Cardiac muscle cell (in vitro differentiated cells and primary cell): ENCODE results near the gene SPON1. TPM values are rescaled to one million over a fixed set of nuclear protein-coding genes. Genes with fewer than 3 reads are reported as not detected.
A peak's percentile ranks its signal among the peaks of the same experiment; 100 is the strongest.
"Not testable (repeated sequence)": the region's sequence is repeated elsewhere in the genome, so short reads cannot be mapped to it uniquely, and the experiment has no call there.

Experiments
- DNase-seq, 2 donors: peaks; one replicate each; pipeline versions ENCODE4 v3.0.0 to v3.0.0-alpha.2; 2010 to 2017; ENCODE audit warnings: low read depth in 1 of 2, low spot score in 1 of 2
- H3K27ac ChIP-seq: fragments of 200-600 bp; sonication (generic); 2 replicates; pipeline ENCODE4 v1.5.1; 2016
- H3K27me3 ChIP-seq: fragments of 200-600 bp; sonication (generic); 2 replicates; pipeline ENCODE4 v1.6.0; 2016; ENCODE audit warnings: control low read depth
- H3K36me3 ChIP-seq: fragments of 200-600 bp; sonication (generic); 2 replicates; pipeline ENCODE4 v1.5.1; 2016; ENCODE audit warnings: control low read depth
- H3K4me1 ChIP-seq: fragments of 200-600 bp; sonication (generic); 2 replicates; pipeline ENCODE4 v1.8.1; 2017; ENCODE audit warnings: low read depth, mild to moderate bottlenecking, mixed run types
- H3K4me3 ChIP-seq: fragments of 200-600 bp; sonication (generic); 2 replicates; pipeline ENCODE4 v1.5.1; 2016; ENCODE audit warnings: mild to moderate bottlenecking
- H3K9me3 ChIP-seq: fragments of 200-600 bp; sonication (generic); 2 replicates; pipeline ENCODE4 v1.5.1; 2017; ENCODE audit warnings: low read depth, mild to moderate bottlenecking, control low read depth
- CTCF ChIP-seq: IDR thresholded peaks from 2 replicates; pipeline ENCODE4 v1.5.1; 2012; ENCODE audit warnings: low read depth, mild to moderate bottlenecking, low read length
- polyA plus RNA-seq: library from polyadenylated mRNA; unstranded; fragments of >200 nt; fragmentation: Nextera tagmentation; extraction: Ambion mirVana; gene quantifications from 2 replicates; pipeline ENCODE4 v1.2.1, GENCODE V29; 2016
- total RNA-seq: library from RNA; depleted of rRNA; stranded (reverse); fragments of >200 nt; gene quantifications from 2 replicates; pipeline ENCODE4 v1.2.3, GENCODE V29; 2016

SPON1 gene
- total and polyA plus RNA-seq, 2 experiments from 2014 or later: 13.3 to 22.0 TPM

- H3K36me3 ChIP-seq: no peaks in the 10 kb centered on the region
- H3K9me3 ChIP-seq: no peaks in the 10 kb centered on the region
- no peak for TF ChIP-seq CTCF
- no peak for DNase-seq
- H3K4me1 ChIP-seq: no peaks in the 10 kb centered on the region
- no peak overlapping the region for H3K4me3 ChIP-seq
- no peaks in the 10 kb centered on the region for H3K27me3 ChIP-seq
- no peak overlapping the region for H3K27ac ChIP-seq
These were observed 187.2 kb downstream of the SPON1 start for GRCh38 chr11:14149683-14150082.

- Histone ChIP-seq H3K4me3 (no peak overlapping the region), H3K36me3 (no peaks in the 10 kb centered on the region), H3K9me3 (no peaks in the 10 kb centered on the region), H3K4me1 (no peaks in the 10 kb centered on the region), H3K27me3 (no peaks in the 10 kb centered on the region), H3K27ac (no peak overlapping the region)
- DNase-seq: no peak
- TF ChIP-seq CTCF: no peak
These were observed 188.4 kb downstream of the SPON1 start for GRCh38 chr11:14150878-14151277.

GRCh38 chr11:14154103-14154502, 191.6 kb downstream of the SPON1 start:
- not testable (repeated sequence) for H3K4me1 ChIP-seq, H3K4me3 ChIP-seq, DNase-seq, H3K9me3 ChIP-seq, H3K36me3 ChIP-seq, H3K27ac ChIP-seq, H3K27me3 ChIP-seq

GRCh38 chr11:14158393-14158792, 195.9 kb downstream of the SPON1 start:
- Histone ChIP-seq H3K27me3 (no peaks in the 10 kb centered on the region), H3K27ac (no peak overlapping the region), H3K9me3 (no peaks in the 10 kb centered on the region), H3K36me3 (no peaks in the 10 kb centered on the region), H3K4me1 (no peaks in the 10 kb centered on the region), H3K4me3 (no peak overlapping the region)
- TF ChIP-seq CTCF: no peak
- DNase-seq: no peak

GRCh38 chr11:14163576-14163975, 201.1 kb downstream of the SPON1 start:
- Histone ChIP-seq H3K4me3 (no peak overlapping the region), H3K36me3 (no peaks in the 10 kb centered on the region), H3K4me1 (no peaks in the 10 kb centered on the region), H3K27ac (no peak overlapping the region), H3K27me3 (no peaks in the 10 kb centered on the region), H3K9me3 (no peaks in the 10 kb centered on the region)
- no peak for TF ChIP-seq CTCF
- no peak for DNase-seq

- not testable (repeated sequence) for H3K4me1 ChIP-seq, H3K27me3 ChIP-seq, DNase-seq, H3K36me3 ChIP-seq, H3K9me3 ChIP-seq, H3K4me3 ChIP-seq, H3K27ac ChIP-seq
These were observed 211.2 kb downstream of the SPON1 start for GRCh38 chr11:14173679-14174078.

GRCh38 chr11:14179116-14179820, 216.7 kb downstream of the SPON1 start:
- H3K27ac ChIP-seq: no peak overlapping the region
- peak in 1 of 2 donors; percentile 39 for DNase-seq

More at GRCh38 chr11:14179116-14179820, 216.7 kb downstream of the SPON1 start:
- no peaks in the 10 kb centered on the region for H3K36me3 ChIP-seq
- no peak for TF ChIP-seq CTCF
- no peaks in the 10 kb centered on the region for H3K4me1 ChIP-seq
- no peaks in the 10 kb centered on the region for H3K9me3 ChIP-seq
- H3K27me3 ChIP-seq: no peaks in the 10 kb centered on the region
- no peak overlapping the region for H3K4me3 ChIP-seq
